ENCODE results near the gene SMG9. TPM values are rescaled to one million over a fixed set of nuclear protein-coding genes. Genes with fewer than 3 reads are reported as not detected.
"Not testable (repeated sequence)": the region's sequence is repeated elsewhere in the genome, so short reads cannot be mapped to it uniquely, and the experiment has no call there.

Gene SMG9
- total RNA-seq, 1 experiment from 2014 or later: 21.1 TPM

GRCh38 chr19:43687660-43687997 is 67.1 kb downstream of the SMG9 start:
- in situ Hi-C loops (cut with HindIII; ENCODE audit: low pct_unique_long_range_greater_than_20kb, low sequenced_read_pairs): no loop called here
- no peak for DNase-seq (ENCODE audit: low read depth, low spot score)

GRCh38 chr19:43684326-43684725 is 70.4 kb downstream of the SMG9 start:
- DNase-seq (ENCODE audit: low read depth, low spot score): no peak
- in situ Hi-C loops (cut with HindIII; ENCODE audit: low pct_unique_long_range_greater_than_20kb, low sequenced_read_pairs): no loop called here

GRCh38 chr19:43683905-43684304 is 70.9 kb downstream of the SMG9 start:
- no peak for DNase-seq (ENCODE audit: low read depth, low spot score)
- in situ Hi-C loops (cut with HindIII; ENCODE audit: low pct_unique_long_range_greater_than_20kb, low sequenced_read_pairs): no loop called here

- DNase-seq (ENCODE audit: low read depth, low spot score): no peak
- in situ Hi-C loops (cut with HindIII; ENCODE audit: low pct_unique_long_range_greater_than_20kb, low sequenced_read_pairs): no loop called here
Measured at GRCh38 chr19:43682824-43683661, 71.7 kb downstream of the SMG9 start.

- in situ Hi-C loops (cut with HindIII; ENCODE audit: low pct_unique_long_range_greater_than_20kb, low sequenced_read_pairs); DNase-seq (ENCODE audit: low read depth, low spot score): not testable (repeated sequence)
Measured at GRCh38 chr19:43682269-43682668, 72.5 kb downstream of the SMG9 start.

GRCh38 chr19:43681821-43682220 is 72.9 kb downstream of the SMG9 start:
- in situ Hi-C loops (cut with HindIII; ENCODE audit: low pct_unique_long_range_greater_than_20kb, low sequenced_read_pairs): no loop called here
- DNase-seq (ENCODE audit: low read depth, low spot score): no peak

- DNase-seq (ENCODE audit: low read depth, low spot score): no peak
- in situ Hi-C loops (cut with HindIII; ENCODE audit: low pct_unique_long_range_greater_than_20kb, low sequenced_read_pairs): no loop called here
Measured at GRCh38 chr19:43678512-43679261, 76.1 kb downstream of the SMG9 start.

Other genes with a start within 250 kb of the SMG9 start
- gene ETHE1, start 227.8 kb downstream of the SMG9 start, total RNA-seq (2014; rRNA removed; shearing (Covaris generic)): 39.4 and 43.6 TPM in 2 replicates
- not detected in 2 replicates for gene ZNF575, start 221.8 kb downstream of the SMG9 start, total RNA-seq (2014; rRNA removed; shearing (Covaris generic))
- 12.2 and 13.2 TPM in 2 replicates for gene XRCC1, start 179.4 kb downstream of the SMG9 start, total RNA-seq (2014; rRNA removed; shearing (Covaris generic))
- not detected in 2 replicates for gene PINLYP, start 179.2 kb downstream of the SMG9 start, total RNA-seq (2014; rRNA removed; shearing (Covaris generic))
- 18.7 and 20.8 TPM in 2 replicates for gene IRGQ, start 158.8 kb downstream of the SMG9 start, total RNA-seq (2014; rRNA removed; shearing (Covaris generic))
- gene ZNF576, start 158.4 kb downstream of the SMG9 start, total RNA-seq (2014; rRNA removed; shearing (Covaris generic)): 10.5 and 12.7 TPM in 2 replicates
- not detected in 2 replicates for gene SRRM5, start 142.9 kb downstream of the SMG9 start, total RNA-seq (2014; rRNA removed; shearing (Covaris generic))
- 44.6 and 47.2 TPM in 2 replicates for gene ZNF428, start 135.3 kb downstream of the SMG9 start, total RNA-seq (2014; rRNA removed; shearing (Covaris generic))
- gene CADM4, start 115.1 kb downstream of the SMG9 start, total RNA-seq (2014; rRNA removed; shearing (Covaris generic)): 13.1 and 13.2 TPM in 2 replicates
- gene PLAUR, start 84.8 kb downstream of the SMG9 start, total RNA-seq (2014; rRNA removed; shearing (Covaris generic)): 3.5 and 5.5 TPM in 2 replicates
- not detected in 2 replicates for gene IRGC, start 38.9 kb downstream of the SMG9 start, total RNA-seq (2014; rRNA removed; shearing (Covaris generic))
- 1.4 and 1.7 TPM in 2 replicates for gene KCNN4, start 26.0 kb upstream of the SMG9 start, total RNA-seq (2014; rRNA removed; shearing (Covaris generic))
- not detected in 2 replicates for gene LYPD5, start 47.5 kb upstream of the SMG9 start, total RNA-seq (2014; rRNA removed; shearing (Covaris generic))
- gene ZNF283, start 72.4 kb upstream of the SMG9 start, total RNA-seq (2014; rRNA removed; shearing (Covaris generic)): 8.7 and 11.9 TPM in 2 replicates
- gene ZNF404, start 129.0 kb upstream of the SMG9 start, total RNA-seq (2014; rRNA removed; shearing (Covaris generic)): 0.40 TPM in 1 of 2 replicates, not detected in the other
- 9.5 and 12.5 TPM in 2 replicates for gene ZNF45, start 180.3 kb upstream of the SMG9 start, total RNA-seq (2014; rRNA removed; shearing (Covaris generic))
- gene ZNF221, start 196.3 kb upstream of the SMG9 start, total RNA-seq (2014; rRNA removed; shearing (Covaris generic)): 1.6 and 3.0 TPM in 2 replicates
- 7.5 and 7.9 TPM in 2 replicates for gene ZNF155, start 229.2 kb upstream of the SMG9 start, total RNA-seq (2014; rRNA removed; shearing (Covaris generic))
- gene ZNF230, start 248.0 kb upstream of the SMG9 start, total RNA-seq (2014; rRNA removed; shearing (Covaris generic)): 3.3 and 6.6 TPM in 2 replicates